Gastrocnemius medialis (tissue), 4 donors: ENCODE results near the gene TES.

ENCODE experiments used
- CTCF ChIP-seq, 5 experiments: fragments of 450-650 bp in 3 of 5; fragments of 200-600 bp in 2 of 5; sonication (generic) in 2 of 5; IDR thresholded peaks in 4 of 5; conservative IDR thresholded peaks in 1 of 5; 1 replicate in 4 of 5; 2 replicates in 1 of 5; pipeline ENCODE4 v1.5.1; 2016 to 2019; ENCODE audit warnings: antibody characterized with exemption in 5 of 5, mild to moderate bottlenecking in 3 of 5, moderate library complexity in 3 of 5
- POLR2A ChIP-seq, 2 donors: fragments of 450-650 bp; IDR thresholded peaks; one replicate each; pipeline ENCODE4 v1.6.1; 2017; ENCODE audit warnings: antibody characterized with exemption in 2 of 2, mild to moderate bottlenecking in 2 of 2, moderate library complexity in 2 of 2

GRCh38 chr7:116283595-116284204 lies 73.4 kb downstream of the TES start:
- TF ChIP-seq POLR2A (IDR thresholded peaks at IDR 0.05), result no peak
- TF ChIP-seq CTCF (IDR thresholded peaks at IDR 0.05 in 4 of 5, conservative IDR thresholded peaks at IDR 0.05 in 1 of 5), result no peak
